Spinal cord (tissue), 10 donors: ENCODE results near the gene STAT4. TPM values are rescaled to one million over a fixed set of nuclear protein-coding genes. Genes with fewer than 3 reads are reported as not detected.

Experiments
- DNase-seq, 6 donors: peaks; one replicate each; pipeline versions ENCODE4 v3.0.0 to v3.0.0-alpha.2; 2013 to 2015; ENCODE audit warnings: low spot score in 6 of 6, low read depth in 4 of 6
- H3K27ac ChIP-seq: one replicate; pipeline ENCODE4 v1.5.1; 2013; ENCODE audit warnings: low read depth, low read length, control low read depth
- H3K27me3 ChIP-seq: one replicate; pipeline ENCODE4 v1.6.1; 2013; ENCODE audit warnings: low read length; ENCODE audit not compliant: control insufficient read depth, insufficient read depth
- H3K36me3 ChIP-seq: one replicate; pipeline ENCODE4 v1.6.1; 2013; ENCODE audit warnings: low read length; ENCODE audit not compliant: control insufficient read depth, insufficient read depth
- H3K4me1 ChIP-seq: one replicate; pipeline ENCODE4 v1.6.1; 2013; ENCODE audit warnings: low read length; ENCODE audit not compliant: control insufficient read depth, insufficient read depth
- H3K4me3 ChIP-seq: one replicate; pipeline ENCODE4 v1.5.1; 2013; ENCODE audit warnings: low read depth, low read length, control low read depth
- H3K9me3 ChIP-seq: one replicate; pipeline ENCODE4 v1.6.1; 2013; ENCODE audit warnings: low read length; ENCODE audit not compliant: control insufficient read depth, insufficient read depth
- WGBS: methylation state at CpG from one replicate; pipeline ENCODE4 v1.1.5; 2013; ENCODE audit warnings: missing lambda C conversion rate; ENCODE audit not compliant: insufficient coverage; 5-methylcytosine and 5-hydroxymethylcytosine counted together
- polyA plus RNA-seq, 2 donors: library from polyadenylated mRNA; unstranded; fragments of 120-200 nt; gene quantifications; one replicate each; pipeline ENCODE4 v1.2.1, GENCODE V29; 2013; ENCODE audit not compliant: insufficient read length in 2 of 2
- total RNA-seq, 2 donors: library from RNA; depleted of rRNA in 1 of 2; stranded (reverse); fragments of 120-200 nt in 1 of 2; fragments of >200 nt in 1 of 2; gene quantifications; one replicate each; pipeline versions ENCODE4 v1.2.3 to v1.2.4, GENCODE V29; 2013 to 2014
- donor health status: healthy.

The STAT4 gene
- total and polyA plus RNA-seq, 4 donors = 2.5 to 8.9 (median 7.4) TPM

DNA sequence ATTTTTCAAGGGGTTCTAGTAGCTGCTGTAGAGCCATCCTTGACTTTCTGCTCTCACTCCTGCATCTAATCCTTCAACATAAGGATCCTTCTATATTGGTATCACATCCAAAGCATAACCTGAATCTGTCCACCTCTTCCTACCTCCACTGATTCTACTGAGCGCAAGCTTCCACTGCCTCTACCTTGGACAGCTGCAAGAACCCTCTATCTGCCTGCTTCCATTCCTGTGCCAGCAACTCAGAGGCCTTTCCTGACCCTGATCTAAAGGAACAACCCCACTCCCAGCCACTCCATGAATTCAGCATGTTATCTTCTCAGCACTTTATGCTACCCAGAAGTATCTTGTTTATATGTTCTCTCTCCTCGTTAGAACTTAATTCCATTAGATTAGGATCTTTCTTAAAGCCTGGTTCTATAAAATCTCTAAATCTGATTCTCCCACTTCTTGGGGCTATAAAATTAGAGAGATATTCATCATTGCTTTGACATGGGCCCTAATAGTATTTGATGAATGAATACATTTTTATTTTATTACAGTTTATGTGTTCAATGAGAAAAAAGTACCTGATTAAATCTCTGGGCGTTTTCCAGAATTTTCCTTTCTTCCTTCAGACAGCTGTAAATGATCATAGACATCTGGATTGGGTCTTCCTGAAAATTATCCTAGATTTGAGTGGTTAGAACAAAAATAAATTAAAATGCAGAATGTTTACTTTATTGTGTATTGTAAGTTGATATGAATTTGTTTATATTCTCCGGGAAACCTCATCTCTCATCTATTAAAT is 143.6 kb downstream of the STAT4 start:
- Histone ChIP-seq H3K4me1 (peaks cover 3% of the 10 kb centered on the region), H3K9me3 (no peaks in the 10 kb centered on the region), H3K27ac (no peak overlapping the region), H3K4me3 (no peak overlapping the region), H3K36me3 (peaks cover 21% of the 10 kb centered on the region), H3K27me3 (no peaks in the 10 kb centered on the region)
- DNase-seq = no peak
- 91% methylated on average over 1 of the region's 4 CpGs for WGBS

- Histone ChIP-seq H3K36me3 (peaks cover 21% of the 10 kb centered on the region), H3K9me3 (no peaks in the 10 kb centered on the region), H3K27me3 (no peaks in the 10 kb centered on the region), H3K4me1 (no peaks in the 10 kb centered on the region), H3K27ac (no peak overlapping the region), H3K4me3 (no peak overlapping the region)
- WGBS = no CpG with 5 or more reads among the region's 3 CpGs
- DNase-seq = no peak
Observed at GRCh38 chr2:191006297-191006696, 144.5 kb downstream of the STAT4 start.

DNA sequence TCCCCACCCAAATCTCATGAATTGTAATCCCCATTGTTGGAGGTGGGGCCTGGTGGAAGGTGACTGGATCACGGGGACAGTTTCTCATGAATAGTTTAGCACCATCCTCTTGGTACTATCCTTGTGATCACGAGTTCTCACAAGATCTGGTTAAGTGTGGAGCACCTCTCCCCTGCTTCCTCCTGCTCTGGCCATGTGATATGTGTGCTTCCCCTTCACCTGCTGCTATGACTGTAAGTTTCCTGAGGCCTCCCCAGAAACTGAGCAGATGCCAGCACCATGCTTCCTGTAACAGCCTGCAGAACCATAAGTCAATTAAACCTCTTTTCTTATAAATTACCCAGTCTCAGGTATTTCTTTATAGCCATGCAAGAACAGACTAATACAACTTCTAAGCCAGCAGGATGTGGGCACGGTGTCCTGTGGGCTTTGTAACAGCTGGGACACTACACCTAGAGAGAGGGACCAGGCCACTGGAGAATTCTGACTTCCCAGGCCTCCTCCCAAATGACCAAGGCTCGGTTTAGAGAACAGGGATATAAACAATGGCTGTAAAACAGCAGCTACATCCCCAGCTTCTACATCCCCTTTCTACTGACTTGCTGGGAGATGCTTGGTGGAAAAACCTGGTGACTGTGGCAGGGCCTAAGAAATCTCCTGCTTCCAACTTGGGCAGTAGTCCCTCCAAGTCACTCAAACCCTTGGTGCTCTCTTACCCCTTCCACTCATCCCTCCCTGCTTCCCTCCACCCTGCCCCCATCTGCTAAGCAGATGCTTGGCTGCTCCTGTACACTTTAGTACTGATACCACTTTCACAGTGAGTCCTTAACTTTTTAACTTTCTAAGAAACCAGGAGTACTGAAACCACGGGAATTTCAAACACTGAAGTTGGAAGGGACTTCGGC is 147.1 kb downstream of the STAT4 start:
- peaks cover 24% of the 10 kb centered on the region for H3K36me3 ChIP-seq
- no peaks in the 10 kb centered on the region for H3K27me3 ChIP-seq
- 96% methylated on average over 5 of the region's 6 CpGs for WGBS

DNA sequence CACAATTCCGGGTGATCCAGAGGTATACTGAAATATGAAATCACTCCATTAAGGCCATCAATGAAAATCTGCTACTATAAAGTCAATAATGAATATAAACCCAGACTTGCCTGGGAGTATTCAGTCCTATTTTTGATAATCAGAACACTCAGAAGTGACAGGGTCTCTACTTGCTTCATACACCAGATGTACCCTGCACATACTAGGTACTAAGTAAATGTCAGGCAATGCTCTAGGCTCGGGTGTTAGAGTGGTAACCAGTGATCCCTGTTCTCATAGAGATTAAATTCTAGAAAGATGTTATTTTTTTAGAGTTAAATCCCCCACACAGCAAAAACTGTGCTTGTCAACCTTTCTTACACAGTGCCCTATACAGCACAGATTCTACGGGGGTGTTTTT is 149.2 kb downstream of the STAT4 start:
- Histone ChIP-seq H3K27me3 (no peaks in the 10 kb centered on the region), H3K4me1 (no peaks in the 10 kb centered on the region), H3K4me3 (no peak overlapping the region), H3K9me3 (no peaks in the 10 kb centered on the region), H3K36me3 (peaks cover 32% of the 10 kb centered on the region), H3K27ac (no peak overlapping the region)
- DNase-seq = no peak
- WGBS = no CpG with 5 or more reads among the region's 3 CpGs

More for the DNA sequence above, 147.1 kb downstream of the STAT4 start:
- no peak for DNase-seq
- H3K9me3 ChIP-seq = no peaks in the 10 kb centered on the region
- H3K27ac ChIP-seq = no peak overlapping the region
- H3K4me3 ChIP-seq = no peak overlapping the region
- no peaks in the 10 kb centered on the region for H3K4me1 ChIP-seq

- H3K4me3 ChIP-seq = no peak overlapping the region
- H3K9me3 ChIP-seq = no peaks in the 10 kb centered on the region
- no peak for DNase-seq
- H3K36me3 ChIP-seq = peaks cover 34% of the 10 kb centered on the region
- no peaks in the 10 kb centered on the region for H3K4me1 ChIP-seq
- H3K27me3 ChIP-seq = no peaks in the 10 kb centered on the region
- no peak overlapping the region for H3K27ac ChIP-seq
- no CpG with 5 or more reads among the region's 2 CpGs for WGBS
Observed at GRCh38 chr2:191001032-191001431, 149.8 kb downstream of the STAT4 start.

GRCh38 chr2:190999949-191000665 is 150.7 kb downstream of the STAT4 start:
- WGBS = 82% methylated on average over 3 of the region's 9 CpGs
- H3K4me1 ChIP-seq = no peaks in the 10 kb centered on the region
- no peaks in the 10 kb centered on the region for H3K9me3 ChIP-seq
- no peak overlapping the region for H3K4me3 ChIP-seq
- DNase-seq = no peak
- peaks cover 35% of the 10 kb centered on the region for H3K36me3 ChIP-seq
- H3K27me3 ChIP-seq = no peaks in the 10 kb centered on the region
- H3K27ac ChIP-seq = no peak overlapping the region

DNA sequence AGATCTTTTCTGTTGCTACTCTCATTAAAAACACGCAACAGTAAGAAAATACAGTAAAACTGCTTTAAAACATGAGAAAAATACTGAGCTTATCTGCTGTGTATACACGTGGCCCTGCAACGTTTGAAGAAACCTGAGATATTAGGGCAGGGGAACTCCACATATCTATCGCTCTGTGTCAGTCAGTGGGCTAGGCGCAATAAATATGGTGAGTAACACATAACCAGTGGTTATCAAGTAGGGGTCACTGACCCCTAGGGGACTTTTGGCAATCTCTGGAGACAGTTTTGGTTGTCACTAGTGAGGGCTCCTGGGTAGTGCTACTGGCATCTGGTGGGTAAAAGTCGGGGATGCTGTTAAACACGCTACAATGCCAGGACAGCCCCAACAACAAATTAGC is 151.7 kb downstream of the STAT4 start:
- 100% methylated on average over 6 of the region's 7 CpGs for WGBS
- peaks cover 41% of the 10 kb centered on the region for H3K36me3 ChIP-seq
- no peak for DNase-seq

DNA sequence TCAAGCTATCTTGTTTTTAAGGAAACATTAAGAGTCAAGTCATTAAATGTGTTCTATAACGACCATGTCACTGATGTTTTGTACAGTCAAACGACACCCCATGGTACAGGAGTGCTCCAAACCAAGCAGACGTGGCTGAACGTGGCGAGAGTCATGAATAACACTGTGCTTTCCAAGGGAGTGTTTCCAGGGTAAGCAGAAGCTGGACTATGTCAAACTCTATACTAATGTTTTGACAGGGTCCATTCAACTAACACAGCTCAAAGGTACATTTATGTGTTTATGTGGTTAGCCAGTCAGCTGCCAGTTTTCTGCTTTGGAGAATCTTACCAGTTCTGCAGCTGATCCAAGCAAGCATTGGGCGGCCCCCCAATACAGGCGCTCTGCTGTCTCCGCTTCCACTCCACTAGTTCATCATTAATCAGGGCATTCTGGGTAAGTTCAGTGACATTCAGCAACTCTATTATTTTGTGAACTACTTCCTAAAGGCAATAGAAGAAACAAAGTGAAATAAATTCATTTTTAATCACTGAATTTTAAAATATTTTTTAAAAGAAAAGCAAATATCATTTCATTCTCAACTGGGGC is 153.2 kb downstream of the STAT4 start:
- no peak overlapping the region for H3K4me3 ChIP-seq
- no peaks in the 10 kb centered on the region for H3K27me3 ChIP-seq
- no peak for DNase-seq
- H3K36me3 ChIP-seq = peaks cover 40% of the 10 kb centered on the region
- WGBS = 83% methylated on average over 4 of the region's 8 CpGs
- H3K27ac ChIP-seq = no peak overlapping the region
- no peaks in the 10 kb centered on the region for H3K4me1 ChIP-seq
- H3K9me3 ChIP-seq = no peaks in the 10 kb centered on the region

More for the DNA sequence above, 151.7 kb downstream of the STAT4 start:
- Histone ChIP-seq H3K27me3 (no peaks in the 10 kb centered on the region), H3K27ac (no peak overlapping the region), H3K4me1 (no peaks in the 10 kb centered on the region), H3K9me3 (no peaks in the 10 kb centered on the region), H3K4me3 (no peak overlapping the region)

DNA sequence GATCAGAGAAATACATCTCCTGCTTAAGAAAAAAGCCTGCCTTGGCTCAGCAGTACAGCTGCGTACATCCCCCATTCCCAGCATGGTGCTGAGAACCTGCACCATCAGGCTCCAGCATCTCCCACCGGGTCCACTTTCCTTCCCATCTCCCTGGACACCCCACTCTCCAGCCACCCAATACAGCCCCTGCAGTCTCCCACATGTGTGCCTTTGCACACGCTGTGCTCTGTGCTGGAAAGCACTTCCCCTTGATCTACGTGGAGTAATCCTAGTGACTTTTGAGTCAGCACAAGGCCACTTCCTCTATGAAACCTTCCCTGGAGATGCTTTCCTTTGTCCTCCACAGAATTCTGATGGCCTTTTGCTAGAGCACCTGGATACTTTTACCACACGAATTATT is 153.8 kb downstream of the STAT4 start:
- 96% methylated on average over 4 of the region's 5 CpGs for WGBS
- no peak overlapping the region for H3K4me3 ChIP-seq
- peaks cover 40% of the 10 kb centered on the region for H3K36me3 ChIP-seq
- H3K9me3 ChIP-seq = no peaks in the 10 kb centered on the region
- no peak overlapping the region for H3K27ac ChIP-seq
- H3K4me1 ChIP-seq = no peaks in the 10 kb centered on the region
- no peak for DNase-seq
- H3K27me3 ChIP-seq = no peaks in the 10 kb centered on the region
